Adrenal gland (tissue), 12 donors: ENCODE results near the gene SASS6. TPM values are rescaled to one million over a fixed set of nuclear protein-coding genes. Genes with fewer than 3 reads are reported as not detected.

Experiments used
- DNase-seq, 7 donors: peaks; one replicate each; pipeline ENCODE4 v3.0.0-alpha.2; 2019 to 2020
- H3K27ac ChIP-seq, 5 donors: fragments of 200-600 bp; sonication (generic) in 4 of 5; 1 replicate in 3 of 5; 2 replicates in 2 of 5; pipeline versions ENCODE4 v1.5.1 to v1.8.0; 2016 to 2020; ENCODE audit warnings: mild to moderate bottlenecking in 1 of 5
- H3K27me3 ChIP-seq: fragments of 200-600 bp; 2 replicates; pipeline ENCODE4 v1.8.0; 2021
- H3K36me3 ChIP-seq, 2 donors: fragments of 200-600 bp; replicated peaks in 1 of 2; 1 replicate in 1 of 2; 2 replicates in 1 of 2; pipeline versions ENCODE4 v1.5.1 to v1.8.0; 2018 to 2022
- H3K4me1 ChIP-seq, 2 donors: fragments of 200-600 bp; replicated peaks in 1 of 2; 1 replicate in 1 of 2; 2 replicates in 1 of 2; pipeline versions ENCODE4 v1.5.1 to v1.8.0; 2018 to 2021
- H3K4me3 ChIP-seq, 4 donors: fragments of 200-600 bp; sonication (generic) in 3 of 4; one replicate each; pipeline ENCODE4 v1.5.1; 2016 to 2018
- H3K9me3 ChIP-seq, 3 donors: fragments of 200-600 bp; sonication (generic) in 1 of 3; replicated peaks in 1 of 3; 1 replicate in 2 of 3; 2 replicates in 1 of 3; pipeline versions ENCODE4 v1.5.1 to v1.8.0; 2016 to 2021
- CTCF ChIP-seq, 6 experiments: fragments of 450-650 bp in 4 of 6; fragments of 200-600 bp in 2 of 6; sonication (generic) in 1 of 6; IDR thresholded peaks; 1 replicate in 5 of 6; 2 replicates in 1 of 6; pipeline versions ENCODE4 v1.5.1 to v1.8.0; 2016 to 2021; ENCODE audit warnings: antibody characterized with exemption in 6 of 6, mild to moderate bottlenecking in 2 of 6, moderate library complexity in 1 of 6
- POLR2A ChIP-seq, 2 donors: fragments of 450-650 bp; IDR thresholded peaks; one replicate each; pipeline ENCODE4 v1.6.1; 2017; ENCODE audit warnings: antibody characterized with exemption in 2 of 2, mild to moderate bottlenecking in 2 of 2, moderate library complexity in 1 of 2
- WGBS, 4 donors: extraction: QIAGEN DNeasy Blood & Tissue Kit in 2 of 4; methylation state at CpG; one replicate each; pipeline versions ENCODE4 v1.1.5 to v1.1.7; 2013 to 2017; 5-methylcytosine and 5-hydroxymethylcytosine counted together
- intact Hi-C, 2 donors: fragments of 100-400 bp; cut with DNase I; formaldehyde crosslinking; loops; one replicate each; pipeline versions ENCODE4 v1.14.1 to v1.15.0; 2022 to 2023
- polyA plus RNA-seq, 3 donors: library from polyadenylated mRNA; stranded (reverse); fragments of 200-250 nt in 2 of 3; fragments of 350-450 nt in 1 of 3; fragmentation: Illumina TruSeq in 1 of 3; extraction: RNeasy Lipid Tissue Mini Kit (QIAGEN cat#74804) in 1 of 3; gene quantifications; one replicate each; pipeline ENCODE4 v1.2.3, GENCODE V29; 2013 to 2014
- total RNA-seq, 9 donors: library from RNA; depleted of rRNA in 4 of 9; stranded (reverse); fragments of >200 nt in 4 of 9; fragments of 120-200 nt in 1 of 9; fragmentation: NEBNext Ultra II Directional in 1 of 9; extraction: Animal tissue kit (Norgen Biotek cat#: 25700) in 1 of 9; gene quantifications; one replicate each; pipeline versions ENCODE4 v1.1.0 to v1.2.4, GENCODE V29; 2013 to 2023
- donor health status: healthy with polysubstance abuse.
- donor health status: Bipolar disorder and iron deficiency.
- donor health status: DM: yes; HTN: yes; CAD: no.
- donor health status: DM: no; HTN: no; CAD: no.
- donor health status: DM: no; HTN: no; CAD: no.
- donor health status: DM: yes; HTN: yes; CAD: no.

SASS6 gene
- total and polyA plus RNA-seq, 12 donors = 1.1 to 4.5 (median 3.0) TPM

- WGBS, 4 donors = 89 to 98% (median 91%) methylated on average over 2 of the region's 2 CpGs
- Histone ChIP-seq H3K27me3 (no peaks in the 10 kb centered on the region), H3K4me3 (no peak overlapping the region), H3K9me3 (no peaks in the 10 kb centered on the region), H3K27ac (no peak overlapping the region), H3K4me1 (no peaks in the 10 kb centered on the region), H3K36me3 (no peaks in the 10 kb centered on the region)
- TF ChIP-seq POLR2A (IDR thresholded peaks at IDR 0.05) = no peak
- no peak for TF ChIP-seq CTCF (IDR thresholded peaks at IDR 0.05)
- DNase-seq = no peak
- intact Hi-C loops = no loop called here
Observed at GRCh38 chr1:100101564-100101963, 31.2 kb downstream of the SASS6 start.

- no peak for DNase-seq
- 72 to 79% (median 76%) methylated on average over 1 of the region's 1 CpG for WGBS, 4 donors
- Histone ChIP-seq H3K36me3 (no peaks in the 10 kb centered on the region), H3K27ac (no peak overlapping the region), H3K4me3 (no peak overlapping the region), H3K9me3 (peaks cover 0 to 7% (median 0%) of the 10 kb centered on the region in 3 donors), H3K4me1 (no peaks in the 10 kb centered on the region), H3K27me3 (no peaks in the 10 kb centered on the region)
- intact Hi-C loops = no loop called here
- TF ChIP-seq CTCF (IDR thresholded peaks at IDR 0.05) (no peak), POLR2A (IDR thresholded peaks at IDR 0.05) (no peak)
Observed at GRCh38 chr1:100100202-100100601, 32.5 kb downstream of the SASS6 start.

DNA sequence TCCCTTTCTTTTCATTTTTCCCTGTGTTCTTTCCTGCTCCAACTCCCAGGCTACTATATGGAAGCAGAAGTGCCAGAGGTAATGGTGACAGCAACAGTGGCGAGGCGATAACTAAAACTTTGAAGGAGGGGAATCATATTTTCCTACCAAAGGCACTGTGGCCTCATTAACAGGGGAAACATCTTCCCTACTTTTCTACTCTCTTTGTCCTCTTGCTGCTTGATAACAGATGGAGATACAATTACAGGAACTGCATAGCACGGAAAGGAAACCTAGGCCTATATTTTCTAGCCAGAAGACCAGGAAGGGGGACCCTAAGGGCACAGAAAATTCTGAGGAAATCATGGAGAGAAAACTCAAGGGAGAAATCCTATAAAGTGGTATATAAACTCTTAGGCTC, 42.3 kb downstream of the SASS6 start:
- intact Hi-C loops = no loop called here
- DNase-seq = no peak
- H3K27ac ChIP-seq = no peak overlapping the region
- no peak for TF ChIP-seq POLR2A (IDR thresholded peaks at IDR 0.05)
- no peak for TF ChIP-seq CTCF (IDR thresholded peaks at IDR 0.05)
- WGBS, 4 donors = 90 to 93% (median 90%) methylated on average over 3 of the region's 3 CpGs
- H3K9me3 ChIP-seq = peaks cover 0 to 10% (median 0%) of the 10 kb centered on the region in 3 donors
- H3K4me3 ChIP-seq = no peak overlapping the region
- no peaks in the 10 kb centered on the region for H3K4me1 ChIP-seq
- no peaks in the 10 kb centered on the region for H3K36me3 ChIP-seq
- H3K27me3 ChIP-seq = no peaks in the 10 kb centered on the region

- H3K9me3 ChIP-seq = peaks cover 0 to 8% (median 0%) of the 10 kb centered on the region in 3 donors
- TF ChIP-seq POLR2A (IDR thresholded peaks at IDR 0.05) (no peak), CTCF (IDR thresholded peaks at IDR 0.05) (no peak)
- no peak overlapping the region for H3K4me3 ChIP-seq
- no peaks in the 10 kb centered on the region for H3K36me3 ChIP-seq
- H3K4me1 ChIP-seq = no peaks in the 10 kb centered on the region
- intact Hi-C loops = no loop called here
- no peaks in the 10 kb centered on the region for H3K27me3 ChIP-seq
- DNase-seq = no peak
- 93 to 100% (median 96%) methylated on average over 1 of the region's 1 CpG for WGBS, 4 donors
- H3K27ac ChIP-seq = no peak overlapping the region
Observed at GRCh38 chr1:100089082-100089481, 43.6 kb downstream of the SASS6 start.
